ENCODE data around the gene ANP32A. TPM values are rescaled to one million over a fixed set of nuclear protein-coding genes. Genes with fewer than 3 reads are reported as not detected.
"Not testable (repeated sequence)": the region's sequence is repeated elsewhere in the genome, so short reads cannot be mapped to it uniquely, and the experiment has no call there.

Gene ANP32A
- total RNA-seq, 1 donor: 52.8 TPM

GRCh38 chr15:68770216-68770615 lies 50.5 kb downstream of the ANP32A start:
- H3K9me3 ChIP-seq (ENCODE audit: low read depth, low read length): no peaks in the 10 kb centered on the region
- no peaks in the 10 kb centered on the region for H3K27me3 ChIP-seq (ENCODE audit: insufficient read depth, low read length)
- no peak overlapping the region for H3K4me3 ChIP-seq (ENCODE audit: low read length)
- H3K4me1 ChIP-seq (ENCODE audit: insufficient read depth, low read length): no peaks in the 10 kb centered on the region

GRCh38 chr15:68769702-68770101 lies 51.0 kb downstream of the ANP32A start:
- H3K9me3 ChIP-seq (ENCODE audit: low read depth, low read length): no peaks in the 10 kb centered on the region
- no peak overlapping the region for H3K4me3 ChIP-seq (ENCODE audit: low read length)
- H3K27me3 ChIP-seq (ENCODE audit: insufficient read depth, low read length): no peaks in the 10 kb centered on the region

GRCh38 chr15:68768321-68768720 lies 52.4 kb downstream of the ANP32A start:
- no peaks in the 10 kb centered on the region for H3K9me3 ChIP-seq (ENCODE audit: low read depth, low read length)
- H3K4me3 ChIP-seq (ENCODE audit: low read length): no peak overlapping the region

More at GRCh38 chr15:68769702-68770101, 51.0 kb downstream of the ANP32A start:
- no peaks in the 10 kb centered on the region for H3K4me1 ChIP-seq (ENCODE audit: insufficient read depth, low read length)

GRCh38 chr15:68767833-68768232 lies 52.9 kb downstream of the ANP32A start:
- no peaks in the 10 kb centered on the region for H3K9me3 ChIP-seq (ENCODE audit: low read depth, low read length)
- H3K4me1 ChIP-seq (ENCODE audit: insufficient read depth, low read length): no peaks in the 10 kb centered on the region
- H3K4me3 ChIP-seq (ENCODE audit: low read length): no peak overlapping the region
- H3K27me3 ChIP-seq (ENCODE audit: insufficient read depth, low read length): no peaks in the 10 kb centered on the region

More at GRCh38 chr15:68768321-68768720, 52.4 kb downstream of the ANP32A start:
- Histone ChIP-seq H3K4me1 (ENCODE audit: insufficient read depth, low read length) (no peaks in the 10 kb centered on the region), H3K27me3 (ENCODE audit: insufficient read depth, low read length) (no peaks in the 10 kb centered on the region)

GRCh38 chr15:68765602-68766368 lies 54.9 kb downstream of the ANP32A start:
- H3K4me1 ChIP-seq (ENCODE audit: insufficient read depth, low read length): no peaks in the 10 kb centered on the region
- H3K9me3 ChIP-seq (ENCODE audit: low read depth, low read length): no peaks in the 10 kb centered on the region
- no peak overlapping the region for H3K4me3 ChIP-seq (ENCODE audit: low read length)
- H3K27me3 ChIP-seq (ENCODE audit: insufficient read depth, low read length): peaks cover 4% of the 10 kb centered on the region

GRCh38 chr15:68764090-68764489 lies 56.6 kb downstream of the ANP32A start:
- Histone ChIP-seq H3K9me3 (ENCODE audit: low read depth, low read length) (no peaks in the 10 kb centered on the region), H3K4me3 (ENCODE audit: low read length) (no peak overlapping the region), H3K27me3 (ENCODE audit: insufficient read depth, low read length) (peaks cover 4% of the 10 kb centered on the region), H3K4me1 (ENCODE audit: insufficient read depth, low read length) (no peaks in the 10 kb centered on the region)

GRCh38 chr15:68763063-68763462 lies 57.6 kb downstream of the ANP32A start:
- Histone ChIP-seq H3K9me3 (ENCODE audit: low read depth, low read length) (no peaks in the 10 kb centered on the region), H3K4me1 (ENCODE audit: insufficient read depth, low read length) (no peaks in the 10 kb centered on the region), H3K4me3 (ENCODE audit: low read length) (no peak overlapping the region), H3K27me3 (ENCODE audit: insufficient read depth, low read length) (peaks cover 4% of the 10 kb centered on the region)

- not testable (repeated sequence) for H3K4me3 ChIP-seq (ENCODE audit: low read length)
Observed at GRCh38 chr15:68759982-68760579, 60.6 kb downstream of the ANP32A start.

GRCh38 chr15:68755731-68756130 lies 65.0 kb downstream of the ANP32A start:
- Histone ChIP-seq H3K4me1 (ENCODE audit: insufficient read depth, low read length) (peaks cover 7% of the 10 kb centered on the region), H3K9me3 (ENCODE audit: low read depth, low read length) (no peaks in the 10 kb centered on the region), H3K4me3 (ENCODE audit: low read length) (no peak overlapping the region), H3K27me3 (ENCODE audit: insufficient read depth, low read length) (no peaks in the 10 kb centered on the region)

More at GRCh38 chr15:68759982-68760579, 60.6 kb downstream of the ANP32A start:
- H3K27me3 ChIP-seq (ENCODE audit: insufficient read depth, low read length); H3K9me3 ChIP-seq (ENCODE audit: low read depth, low read length); H3K4me1 ChIP-seq (ENCODE audit: insufficient read depth, low read length): not testable (repeated sequence)

- no peaks in the 10 kb centered on the region for H3K9me3 ChIP-seq (ENCODE audit: low read depth, low read length)
Observed at GRCh38 chr15:68751622-68752021, 69.1 kb downstream of the ANP32A start.

GRCh38 chr15:68749793-68750192 lies 70.9 kb downstream of the ANP32A start:
- H3K4me3 ChIP-seq (ENCODE audit: low read length): no peak overlapping the region
- peaks cover under 1% of the 10 kb centered on the region for H3K4me1 ChIP-seq (ENCODE audit: insufficient read depth, low read length)
- no peaks in the 10 kb centered on the region for H3K9me3 ChIP-seq (ENCODE audit: low read depth, low read length)
- no peaks in the 10 kb centered on the region for H3K27me3 ChIP-seq (ENCODE audit: insufficient read depth, low read length)

More at GRCh38 chr15:68751622-68752021, 69.1 kb downstream of the ANP32A start:
- peaks cover 7% of the 10 kb centered on the region for H3K4me1 ChIP-seq (ENCODE audit: insufficient read depth, low read length)
- H3K4me3 ChIP-seq (ENCODE audit: low read length): no peak overlapping the region
- no peaks in the 10 kb centered on the region for H3K27me3 ChIP-seq (ENCODE audit: insufficient read depth, low read length)

- no peaks in the 10 kb centered on the region for H3K9me3 ChIP-seq (ENCODE audit: low read depth, low read length)
- H3K4me1 ChIP-seq (ENCODE audit: insufficient read depth, low read length): no peaks in the 10 kb centered on the region
- H3K4me3 ChIP-seq (ENCODE audit: low read length): no peak overlapping the region
- no peaks in the 10 kb centered on the region for H3K27me3 ChIP-seq (ENCODE audit: insufficient read depth, low read length)
Observed at GRCh38 chr15:68749365-68749764, 71.3 kb downstream of the ANP32A start.

- Histone ChIP-seq H3K9me3 (ENCODE audit: low read depth, low read length) (no peaks in the 10 kb centered on the region), H3K4me3 (ENCODE audit: low read length) (no peak overlapping the region), H3K4me1 (ENCODE audit: insufficient read depth, low read length) (peaks cover 3% of the 10 kb centered on the region), H3K27me3 (ENCODE audit: insufficient read depth, low read length) (no peaks in the 10 kb centered on the region)
Observed at GRCh38 chr15:68743256-68743655, 77.4 kb downstream of the ANP32A start.

- H3K4me1 ChIP-seq (ENCODE audit: insufficient read depth, low read length): peaks cover 5% of the 10 kb centered on the region
- H3K9me3 ChIP-seq (ENCODE audit: low read depth, low read length): no peaks in the 10 kb centered on the region
Observed at GRCh38 chr15:68739390-68740080, 81.2 kb downstream of the ANP32A start.

GRCh38 chr15:68735610-68736009 lies 85.1 kb downstream of the ANP32A start:
- H3K4me3 ChIP-seq (ENCODE audit: low read length): no peak overlapping the region

More at GRCh38 chr15:68739390-68740080, 81.2 kb downstream of the ANP32A start:
- H3K27me3 ChIP-seq (ENCODE audit: insufficient read depth, low read length): no peaks in the 10 kb centered on the region
- no peak overlapping the region for H3K4me3 ChIP-seq (ENCODE audit: low read length)

More at GRCh38 chr15:68735610-68736009, 85.1 kb downstream of the ANP32A start:
- H3K4me1 ChIP-seq (ENCODE audit: insufficient read depth, low read length): peaks cover 10% of the 10 kb centered on the region
- no peaks in the 10 kb centered on the region for H3K27me3 ChIP-seq (ENCODE audit: insufficient read depth, low read length)
- no peaks in the 10 kb centered on the region for H3K9me3 ChIP-seq (ENCODE audit: low read depth, low read length)
